BJ (cell line): ENCODE results near the gene LIME1. TPM values are rescaled to one million over a fixed set of nuclear protein-coding genes. Genes with fewer than 3 reads are reported as not detected.

Source experiments
- CTCF ChIA-PET: fragments of 350-600 bp; formaldehyde crosslinking; extraction: SDS; loops from one replicate; lab custom pipeline; 2021; ENCODE audit warnings: antibody characterized with exemption, inconsistent platforms; lab: Yijun Ruan, JAX
- POLR2A ChIA-PET: fragments of 300-600 bp; sonication (Branson Sonifier 250); formaldehyde crosslinking; extraction: SDS; loops from one replicate; lab custom pipeline; 2021; ENCODE audit warnings: antibody characterized with exemption; lab: Charles Lee
- DNase-seq: peaks from one replicate; pipeline ENCODE4 v3.0.0-alpha.2; 2011; ENCODE audit warnings: low read depth
- H3K27me3 ChIP-seq: 2 replicates; pipeline ENCODE4 v1.6.0; 2011; ENCODE audit warnings: low read length; ENCODE audit not compliant: control insufficient read depth, insufficient read depth
- H3K36me3 ChIP-seq: 2 replicates; pipeline ENCODE4 v1.5.1; 2011; ENCODE audit warnings: low read length; ENCODE audit not compliant: control insufficient read depth, insufficient read depth
- H3K4me3 ChIP-seq: 2 replicates; pipeline ENCODE4 v1.5.1; 2011; ENCODE audit warnings: low read depth, mild to moderate bottlenecking, control low read depth, low read length
- polyA plus RNA-seq: library from polyadenylated mRNA; depleted of rRNA; stranded (reverse); fragments of >200 nt; gene quantifications from 2 replicates; pipeline ENCODE4 v1.2.3, GENCODE V29; 2011
- TF ChIP-seq, protein P1 (sequence below): IDR thresholded peaks from 2 replicates; pipeline ENCODE4 v1.5.1; 2011; ENCODE audit warnings: low read depth, mild to moderate bottlenecking, control low read depth, inconsistent platforms, low read length, moderate library complexity; ENCODE audit not compliant: insufficient read depth

The LIME1 gene
- polyA plus RNA-seq, 1 experiment: 2.5 TPM

DNA sequence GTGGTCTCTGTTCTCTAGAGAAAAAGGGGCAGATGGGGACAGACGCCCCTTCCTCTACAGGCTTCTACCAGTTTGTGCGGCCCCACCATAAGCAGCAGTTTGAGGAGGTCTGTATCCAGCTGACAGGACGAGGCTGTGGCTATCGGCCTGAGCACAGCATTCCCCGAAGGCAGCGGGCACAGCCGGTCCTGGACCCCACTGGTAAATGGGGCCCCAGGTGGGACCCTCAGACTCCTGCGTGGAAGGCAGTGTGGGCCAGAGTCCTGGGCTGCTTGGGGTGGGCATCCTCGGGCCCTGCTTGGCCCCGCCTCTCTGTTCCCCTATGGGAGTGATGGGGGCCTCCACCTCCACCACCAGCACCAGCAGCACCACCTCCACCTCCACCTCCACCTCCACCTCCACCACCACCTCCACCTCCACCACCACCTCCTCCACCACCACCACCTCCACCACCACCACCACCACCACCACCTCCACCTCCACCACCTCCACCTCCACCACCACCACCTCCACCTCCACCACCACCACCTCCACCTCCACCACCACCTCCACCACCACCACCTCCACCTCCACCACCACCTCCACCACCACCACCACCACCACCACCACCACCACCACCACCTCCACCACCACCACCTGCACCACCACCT is 43.3 kb upstream of the LIME1 start:
- no peaks in the 10 kb centered on the region for H3K27me3 ChIP-seq
- peaks cover 14% of the 10 kb centered on the region for H3K36me3 ChIP-seq
- ChIA-PET POLR2A (no interaction called here), CTCF (no interaction called here)
- TF ChIP-seq, protein P1, sequence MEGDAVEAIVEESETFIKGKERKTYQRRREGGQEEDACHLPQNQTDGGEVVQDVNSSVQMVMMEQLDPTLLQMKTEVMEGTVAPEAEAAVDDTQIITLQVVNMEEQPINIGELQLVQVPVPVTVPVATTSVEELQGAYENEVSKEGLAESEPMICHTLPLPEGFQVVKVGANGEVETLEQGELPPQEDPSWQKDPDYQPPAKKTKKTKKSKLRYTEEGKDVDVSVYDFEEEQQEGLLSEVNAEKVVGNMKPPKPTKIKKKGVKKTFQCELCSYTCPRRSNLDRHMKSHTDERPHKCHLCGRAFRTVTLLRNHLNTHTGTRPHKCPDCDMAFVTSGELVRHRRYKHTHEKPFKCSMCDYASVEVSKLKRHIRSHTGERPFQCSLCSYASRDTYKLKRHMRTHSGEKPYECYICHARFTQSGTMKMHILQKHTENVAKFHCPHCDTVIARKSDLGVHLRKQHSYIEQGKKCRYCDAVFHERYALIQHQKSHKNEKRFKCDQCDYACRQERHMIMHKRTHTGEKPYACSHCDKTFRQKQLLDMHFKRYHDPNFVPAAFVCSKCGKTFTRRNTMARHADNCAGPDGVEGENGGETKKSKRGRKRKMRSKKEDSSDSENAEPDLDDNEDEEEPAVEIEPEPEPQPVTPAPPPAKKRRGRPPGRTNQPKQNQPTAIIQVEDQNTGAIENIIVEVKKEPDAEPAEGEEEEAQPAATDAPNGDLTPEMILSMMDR: no peak
- DNase-seq: no peak
- H3K4me3 ChIP-seq: no peak overlapping the region

DNA sequence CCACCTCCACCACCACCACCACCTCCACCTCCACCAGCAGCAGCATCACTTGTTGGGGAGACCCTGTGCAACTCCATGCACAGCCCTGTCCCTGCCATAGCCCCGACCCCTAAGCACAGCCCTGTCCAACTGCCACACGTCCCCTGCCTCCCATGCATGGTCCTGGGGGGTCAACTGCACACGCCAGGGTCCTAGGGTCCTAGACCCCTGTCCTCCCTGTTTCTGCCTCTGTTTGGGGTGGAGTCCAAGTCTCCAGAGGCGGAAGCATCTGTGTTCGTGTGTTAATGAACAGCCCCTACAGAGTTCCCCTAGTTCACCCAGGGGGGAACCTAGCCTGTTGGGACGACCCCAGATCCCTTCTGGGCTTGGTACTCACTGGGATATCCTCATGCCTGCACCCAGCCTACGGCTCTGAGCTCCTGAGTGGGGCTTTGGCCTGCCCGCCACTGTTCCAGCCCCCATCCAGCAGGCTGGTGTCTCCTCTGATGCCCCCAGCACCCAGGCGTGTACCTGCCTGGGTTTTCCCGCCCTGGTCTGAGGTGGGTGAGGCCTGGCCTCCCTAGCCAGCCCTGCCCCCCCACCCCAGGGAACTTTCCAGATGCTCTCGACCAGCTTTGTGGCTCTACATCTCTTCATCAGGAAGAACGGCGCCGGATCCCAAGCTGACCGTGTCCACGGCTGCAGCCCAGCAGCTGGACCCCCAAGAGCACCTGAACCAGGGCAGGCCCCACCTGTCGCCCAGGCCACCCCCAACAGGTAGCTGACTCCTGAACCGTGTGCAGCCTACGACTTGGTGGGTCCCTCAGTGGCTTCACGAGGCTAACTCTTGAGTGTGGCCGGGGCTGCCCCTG is 42.5 kb upstream of the LIME1 start:
- no peak for DNase-seq
- Histone ChIP-seq H3K4me3 (no peak overlapping the region), H3K27me3 (no peaks in the 10 kb centered on the region), H3K36me3 (peaks cover 15% of the 10 kb centered on the region)
- ChIA-PET CTCF (no interaction called here), POLR2A (no interaction called here)
- TF ChIP-seq, protein P1: no peak

DNA sequence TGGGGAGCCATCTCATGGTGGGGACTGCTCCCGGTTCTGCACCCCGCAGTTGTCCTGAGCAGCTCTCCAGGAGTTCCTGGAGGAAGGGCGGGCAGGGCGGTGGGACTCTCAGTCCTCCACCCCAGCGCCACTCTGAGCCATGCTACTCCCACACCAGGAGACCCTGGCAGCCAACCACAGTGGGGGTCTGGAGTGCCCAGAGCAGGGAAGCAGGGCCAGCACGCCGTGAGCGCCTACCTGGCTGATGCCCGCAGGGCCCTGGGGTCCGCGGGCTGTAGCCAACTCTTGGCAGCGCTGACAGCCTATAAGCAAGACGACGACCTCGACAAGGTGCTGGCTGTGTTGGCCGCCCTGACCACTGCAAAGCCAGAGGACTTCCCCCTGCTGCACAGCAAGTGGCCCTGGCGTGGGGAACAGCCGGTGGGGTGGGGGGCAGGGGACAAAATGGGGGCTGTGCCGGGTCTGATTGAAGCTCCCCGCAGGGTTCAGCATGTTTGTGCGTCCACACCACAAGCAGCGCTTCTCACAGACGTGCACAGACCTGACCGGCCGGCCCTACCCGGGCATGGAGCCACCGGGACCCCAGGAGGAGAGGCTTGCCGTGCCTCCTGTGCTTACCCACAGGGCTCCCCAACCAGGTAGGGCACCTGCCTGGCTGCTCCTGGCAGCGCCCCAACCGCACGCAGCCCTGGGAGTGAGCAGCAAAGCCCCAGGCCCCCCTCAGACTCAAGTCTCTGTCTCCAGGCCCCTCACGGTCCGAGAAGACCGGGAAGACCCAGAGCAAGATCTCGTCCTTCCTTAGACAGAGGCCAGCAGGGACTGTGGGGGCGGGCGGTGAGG is 41.7 kb upstream of the LIME1 start:
- TF ChIP-seq, protein P1: no peak
- no peak for DNase-seq
- Histone ChIP-seq H3K36me3 (peaks cover 15% of the 10 kb centered on the region), H3K4me3 (no peak overlapping the region), H3K27me3 (no peaks in the 10 kb centered on the region)
- POLR2A ChIA-PET: no interaction called here
- CTCF ChIA-PET: no interaction called here

DNA sequence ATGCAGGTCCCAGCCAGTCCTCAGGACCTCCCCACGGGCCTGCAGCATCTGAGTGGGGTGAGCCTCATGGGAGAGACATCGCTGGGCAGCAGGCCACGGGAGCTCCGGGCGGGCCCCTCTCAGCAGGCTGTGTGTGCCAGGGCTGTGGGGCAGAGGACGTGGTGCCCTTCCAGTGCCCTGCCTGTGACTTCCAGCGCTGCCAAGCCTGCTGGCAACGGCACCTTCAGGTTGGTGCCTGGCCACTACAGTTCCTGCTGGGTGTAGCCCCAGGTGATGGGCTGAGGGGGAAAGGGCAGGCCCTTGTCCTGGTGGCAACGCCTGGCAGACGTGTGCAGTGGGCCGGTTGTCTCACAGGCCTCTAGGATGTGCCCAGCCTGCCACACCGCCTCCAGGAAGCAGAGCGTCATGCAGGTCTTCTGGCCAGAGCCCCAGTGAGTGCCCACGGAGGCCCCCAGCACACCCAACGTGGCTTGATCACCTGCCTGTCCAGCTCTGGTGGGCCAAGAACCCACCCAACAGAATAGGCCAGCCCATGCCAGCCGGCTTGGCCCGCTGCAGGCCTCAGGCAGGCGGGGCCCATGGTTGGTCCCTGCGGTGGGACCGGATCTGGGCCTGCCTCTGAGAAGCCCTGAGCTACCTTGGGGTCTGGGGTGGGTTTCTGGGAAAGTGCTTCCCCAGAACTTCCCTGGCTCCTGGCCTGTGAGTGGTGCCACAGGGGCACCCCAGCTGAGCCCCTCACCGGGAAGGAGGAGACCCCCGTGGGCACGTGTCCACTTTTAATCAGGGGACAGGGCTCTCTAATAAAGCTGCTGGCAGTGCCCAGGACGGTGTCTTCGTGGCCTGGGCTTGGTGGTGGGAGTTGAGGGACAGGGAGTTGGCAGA is 40.8 kb upstream of the LIME1 start:
- no peaks in the 10 kb centered on the region for H3K27me3 ChIP-seq
- TF ChIP-seq, protein P1: no peak
- POLR2A ChIA-PET: no interaction called here
- peaks cover 16% of the 10 kb centered on the region for H3K36me3 ChIP-seq
- CTCF ChIA-PET: interaction anchor here (0.6 kb wide), 1 partner anchor 23 kb away, joined by 4 read pairs; no protein-coding TSS in a partner anchor
- no peak overlapping the region for H3K4me3 ChIP-seq
- no peak for DNase-seq
